Chondrocyte (in vitro differentiated cells): ENCODE data around the gene PPIL4. TPM values are rescaled to one million over a fixed set of nuclear protein-coding genes. Genes with fewer than 3 reads are reported as not detected.

Experiments used
- DNase-seq: peaks from one replicate; pipeline ENCODE4 v3.0.0; 2021; ENCODE audit warnings: mixed read lengths, low spot score
- H3K27ac Mint-ChIP-seq: one replicate; pipeline ENCODE4 v1.8.0; 2021; ENCODE audit warnings: mild to moderate bottlenecking, moderate library complexity, mixed read lengths; ENCODE audit not compliant: unreplicated experiment
- H3K27me3 Mint-ChIP-seq: 2 replicates; pipeline ENCODE4 v1.8.0; 2021; ENCODE audit warnings: low read depth, mixed read lengths
- H3K36me3 Mint-ChIP-seq: 2 replicates; pipeline ENCODE4 v1.8.0; 2021; ENCODE audit warnings: low read depth, mixed read lengths
- H3K4me1 Mint-ChIP-seq: 2 replicates; pipeline ENCODE4 v1.8.0; 2021; ENCODE audit warnings: low read depth, mild to moderate bottlenecking, mixed read lengths
- H3K4me3 Mint-ChIP-seq: one replicate; pipeline ENCODE4 v1.8.0; 2021; ENCODE audit warnings: mild to moderate bottlenecking, moderate library complexity, mixed read lengths; ENCODE audit not compliant: unreplicated experiment
- H3K9me3 Mint-ChIP-seq: 2 replicates; pipeline ENCODE4 v1.8.0; 2021; ENCODE audit warnings: low read depth, mixed read lengths
- CTCF ChIP-seq: fragments of 200-600 bp; sonication (generic); IDR thresholded peaks from 2 replicates; pipeline ENCODE4 v1.5.0; 2021; ENCODE audit warnings: antibody characterized with exemption, mild to moderate bottlenecking, moderate library complexity
- total RNA-seq: library from RNA; stranded (reverse); gene quantifications from 3 replicates; pipeline ENCODE4 v1.2.1, GENCODE V29; 2021

The PPIL4 gene
- total RNA-seq, 1 donor from 2014 or later = 30.0 TPM

- TF ChIP-seq CTCF = no peak
- H3K4me1 Mint-ChIP-seq = peaks cover 22% of the 10 kb centered on the region
- H3K27ac Mint-ChIP-seq = peak overlapping the region; percentile 33
- peaks cover 1% of the 10 kb centered on the region for H3K27me3 Mint-ChIP-seq
- DNase-seq = no peak
- H3K9me3 Mint-ChIP-seq = no peaks in the 10 kb centered on the region
- no peaks in the 10 kb centered on the region for H3K36me3 Mint-ChIP-seq
- H3K4me3 Mint-ChIP-seq = no peak overlapping the region
Observed at GRCh38 chr6:149483849-149484655, 61.8 kb downstream of the PPIL4 start.

- Mint-ChIP-seq H3K4me3 (no peak overlapping the region), H3K4me1 (peaks cover 22% of the 10 kb centered on the region), H3K9me3 (no peaks in the 10 kb centered on the region), H3K27ac (no peak overlapping the region), H3K36me3 (no peaks in the 10 kb centered on the region), H3K27me3 (peaks cover 1% of the 10 kb centered on the region)
- TF ChIP-seq CTCF = no peak
- no peak for DNase-seq
Observed at GRCh38 chr6:149483334-149483725, 62.5 kb downstream of the PPIL4 start.

DNA sequence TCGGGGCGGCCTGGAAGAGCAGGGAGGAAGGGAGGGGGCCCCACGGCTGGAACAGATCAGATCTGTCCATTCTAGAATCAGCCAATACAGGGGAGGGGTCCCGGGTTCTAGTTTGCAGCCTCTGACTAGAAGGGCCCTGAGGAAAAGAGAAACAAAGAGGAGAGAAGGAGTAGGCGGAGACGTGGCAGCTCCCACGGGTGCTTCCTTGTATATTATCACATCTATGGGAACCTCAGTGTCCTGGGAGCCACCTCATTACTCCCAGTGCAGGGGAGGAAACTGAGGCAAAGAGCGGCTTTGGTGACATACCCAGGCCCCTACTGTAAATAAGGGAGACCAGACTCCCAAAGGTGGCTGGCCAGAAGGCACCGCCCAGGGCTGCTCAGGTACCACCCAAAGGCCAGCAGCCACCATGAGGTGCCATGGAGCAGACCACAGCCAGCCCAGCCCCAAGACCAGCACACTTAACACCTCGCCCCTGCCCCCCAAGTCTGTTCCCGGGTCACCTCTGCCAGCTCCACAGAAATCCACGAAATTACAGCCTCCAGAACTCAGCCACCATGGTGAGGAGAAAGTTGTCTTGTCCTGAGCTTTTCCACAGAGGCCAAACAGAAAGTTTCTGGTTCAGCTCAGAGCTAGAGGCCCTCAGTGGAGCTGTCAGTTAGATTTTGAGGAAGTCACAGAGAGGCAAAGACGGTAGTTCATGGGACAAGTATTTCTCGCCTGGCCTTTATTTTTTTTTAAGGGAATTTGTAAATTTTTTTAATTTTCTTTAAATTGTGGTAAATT is 63.1 kb downstream of the PPIL4 start:
- H3K4me1 Mint-ChIP-seq = peaks cover 22% of the 10 kb centered on the region
- peak overlapping the region; percentile 60 for H3K4me3 Mint-ChIP-seq
- H3K36me3 Mint-ChIP-seq = no peaks in the 10 kb centered on the region
- H3K9me3 Mint-ChIP-seq = no peaks in the 10 kb centered on the region
- peak overlapping the region; percentile 68 for H3K27ac Mint-ChIP-seq
- no peak for DNase-seq
- no peak for TF ChIP-seq CTCF
- peaks cover 1% of the 10 kb centered on the region for H3K27me3 Mint-ChIP-seq

GRCh38 chr6:149480502-149481280 is 65.2 kb downstream of the PPIL4 start:
- Mint-ChIP-seq H3K4me1 (peaks cover 22% of the 10 kb centered on the region), H3K4me3 (no peak overlapping the region), H3K27me3 (peaks cover 1% of the 10 kb centered on the region), H3K9me3 (no peaks in the 10 kb centered on the region), H3K27ac (no peak overlapping the region), H3K36me3 (no peaks in the 10 kb centered on the region)
- TF ChIP-seq CTCF = no peak
- DNase-seq = no peak
